Measurements from ENCODE around the gene DIP2B.

The DIP2B gene

GRCh38 chr12:50686406-50686805, 181.6 kb downstream of the DIP2B start:
- Histone ChIP-seq H3K27me3 (no peaks in the 10 kb centered on the region), H3K36me3 (peaks cover 24% of the 10 kb centered on the region), H3K4me3 (ENCODE audit: low read depth, low read length) (no peak overlapping the region), H3K4me1 (no peaks in the 10 kb centered on the region), H3K9me3 (no peaks in the 10 kb centered on the region)
- no peak for DNase-seq
- no peak for TF ChIP-seq CTCF (IDR thresholded peaks at IDR 0.05; ENCODE audit: low read depth, low read length)

- Histone ChIP-seq H3K27me3 (no peaks in the 10 kb centered on the region), H3K36me3 (peaks cover 21% of the 10 kb centered on the region), H3K9me3 (no peaks in the 10 kb centered on the region), H3K4me3 (ENCODE audit: low read depth, low read length) (no peak overlapping the region), H3K4me1 (no peaks in the 10 kb centered on the region)
- no peak for TF ChIP-seq CTCF (IDR thresholded peaks at IDR 0.05; ENCODE audit: low read depth, low read length)
- DNase-seq, result no peak
Observed at GRCh38 chr12:50686976-50687375, 182.2 kb downstream of the DIP2B start.

- no peak for TF ChIP-seq CTCF (IDR thresholded peaks at IDR 0.05; ENCODE audit: low read depth, low read length)
- no peaks in the 10 kb centered on the region for H3K4me1 ChIP-seq
- H3K36me3 ChIP-seq, result peaks cover 19% of the 10 kb centered on the region
- no peaks in the 10 kb centered on the region for H3K9me3 ChIP-seq
- no peaks in the 10 kb centered on the region for H3K27me3 ChIP-seq
- H3K4me3 ChIP-seq (ENCODE audit: low read depth, low read length), result no peak overlapping the region
- DNase-seq, result no peak
Observed at GRCh38 chr12:50689437-50689836, 184.7 kb downstream of the DIP2B start.

- no peak for TF ChIP-seq CTCF (IDR thresholded peaks at IDR 0.05; ENCODE audit: low read depth, low read length)
- no peaks in the 10 kb centered on the region for H3K9me3 ChIP-seq
- no peak for DNase-seq
- no peaks in the 10 kb centered on the region for H3K27me3 ChIP-seq
- H3K4me1 ChIP-seq, result no peaks in the 10 kb centered on the region
- H3K36me3 ChIP-seq, result peaks cover 22% of the 10 kb centered on the region
- no peak overlapping the region for H3K4me3 ChIP-seq (ENCODE audit: low read depth, low read length)
Observed at GRCh38 chr12:50690925-50691324, 186.1 kb downstream of the DIP2B start.

GRCh38 chr12:50695961-50696360, 191.2 kb downstream of the DIP2B start:
- Histone ChIP-seq H3K9me3 (no peaks in the 10 kb centered on the region), H3K27me3 (no peaks in the 10 kb centered on the region), H3K4me1 (no peaks in the 10 kb centered on the region), H3K4me3 (ENCODE audit: low read depth, low read length) (no peak overlapping the region), H3K36me3 (peaks cover 34% of the 10 kb centered on the region)
- TF ChIP-seq CTCF (IDR thresholded peaks at IDR 0.05; ENCODE audit: low read depth, low read length), result no peak
- DNase-seq, result no peak

- H3K27me3 ChIP-seq, result no peaks in the 10 kb centered on the region
- H3K4me1 ChIP-seq, result no peaks in the 10 kb centered on the region
- DNase-seq, result no peak
- H3K4me3 ChIP-seq (ENCODE audit: low read depth, low read length), result no peak overlapping the region
- no peak for TF ChIP-seq CTCF (IDR thresholded peaks at IDR 0.05; ENCODE audit: low read depth, low read length)
- peaks cover 30% of the 10 kb centered on the region for H3K36me3 ChIP-seq
- no peaks in the 10 kb centered on the region for H3K9me3 ChIP-seq
Observed at GRCh38 chr12:50696931-50697330, 192.1 kb downstream of the DIP2B start.

Measured in BE2C (cell line).